Fibroblast of skin of left quadriceps (primary cell): ENCODE measurements around the gene TMEM14C.
"Not testable (repeated sequence)": the region's sequence is repeated elsewhere in the genome, so short reads cannot be mapped to it uniquely, and the experiment has no call there.

ENCODE experiments used
- DNase-seq, 2 experiments: peaks; one replicate each; pipeline ENCODE4 v3.0.0-alpha.2; 2013; ENCODE audit warnings: low read depth in 2 of 2

Gene TMEM14C

GRCh38 chr6:10720960-10721849 lies 1.7 kb upstream of the TMEM14C start:
- DNase-seq, result not testable (repeated sequence)

- no peak for DNase-seq
These were observed 860 bp upstream of the TMEM14C start for GRCh38 chr6:10721850-10722569.

DNA sequence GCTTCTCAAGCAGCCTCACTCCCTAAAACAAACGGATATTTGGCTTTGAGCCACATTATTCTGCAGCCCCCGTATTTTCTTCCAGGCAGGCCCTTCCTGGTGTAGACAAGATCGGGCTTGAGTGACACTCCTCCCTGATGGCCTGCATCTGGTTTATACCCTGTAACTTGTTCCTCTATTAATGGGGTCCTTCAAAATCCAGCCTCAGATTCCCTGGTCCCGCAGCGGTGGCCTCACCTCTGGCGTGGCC lies 375 bp upstream of the TMEM14C start:
- DNase-seq, result no peak

DNA sequence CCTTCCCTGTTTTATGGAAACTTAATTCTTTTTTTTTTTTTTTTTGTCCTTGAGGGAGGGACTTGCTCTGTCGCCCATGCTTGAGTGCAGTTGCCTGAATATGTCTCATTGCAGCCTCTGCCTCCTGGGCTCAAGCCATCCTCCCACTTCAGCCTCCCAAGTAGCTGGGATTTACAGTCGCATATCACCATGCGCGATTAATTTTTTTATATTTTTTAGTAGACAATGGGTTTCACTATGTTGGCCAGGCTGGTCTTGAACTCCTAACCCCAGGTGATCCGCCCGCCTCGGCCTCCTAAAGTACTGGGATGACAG lies 654 bp downstream of the TMEM14C start:
- DNase-seq, result no peak

DNA sequence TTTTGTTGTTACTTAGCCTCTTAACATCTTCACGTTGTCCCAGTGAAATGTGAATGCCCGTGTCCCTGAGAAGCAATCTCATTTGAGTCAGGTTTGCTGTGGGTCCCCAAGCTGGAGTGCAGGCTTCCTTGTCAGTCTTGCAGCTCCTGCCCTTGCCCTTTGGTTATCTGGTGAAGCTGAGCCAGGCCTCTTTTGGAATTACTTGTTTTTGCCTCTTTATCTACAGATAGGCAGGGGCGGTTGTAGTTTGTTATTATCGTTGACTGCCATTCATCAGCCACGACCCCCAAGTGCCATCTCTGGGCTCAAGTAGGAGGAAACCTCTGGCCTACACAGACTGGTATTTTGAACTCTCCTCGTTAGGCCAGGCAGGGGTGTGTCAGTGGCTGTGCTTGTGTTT lies 2.2 kb downstream of the TMEM14C start:
- no peak for DNase-seq

DNA sequence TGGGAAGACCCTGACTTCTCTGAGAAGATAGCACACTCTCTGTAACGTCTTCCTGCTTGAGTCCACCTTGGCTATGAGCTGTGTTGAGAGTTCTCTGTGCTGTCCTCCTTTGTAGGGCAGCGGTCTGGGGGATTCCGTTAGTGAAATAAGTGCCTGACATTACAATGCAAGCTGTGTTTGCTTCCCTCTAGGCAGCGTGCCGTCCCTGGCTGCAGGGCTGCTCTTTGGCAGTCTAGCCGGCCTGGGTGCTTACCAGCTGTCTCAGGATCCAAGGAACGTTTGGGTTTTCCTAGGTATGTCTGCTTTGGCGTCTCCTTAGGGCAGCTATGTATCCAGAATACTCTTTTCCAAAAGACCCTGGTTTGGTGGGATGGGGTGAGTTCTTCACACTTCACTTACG lies 2.8 kb downstream of the TMEM14C start:
- DNase-seq, result no peak

DNA sequence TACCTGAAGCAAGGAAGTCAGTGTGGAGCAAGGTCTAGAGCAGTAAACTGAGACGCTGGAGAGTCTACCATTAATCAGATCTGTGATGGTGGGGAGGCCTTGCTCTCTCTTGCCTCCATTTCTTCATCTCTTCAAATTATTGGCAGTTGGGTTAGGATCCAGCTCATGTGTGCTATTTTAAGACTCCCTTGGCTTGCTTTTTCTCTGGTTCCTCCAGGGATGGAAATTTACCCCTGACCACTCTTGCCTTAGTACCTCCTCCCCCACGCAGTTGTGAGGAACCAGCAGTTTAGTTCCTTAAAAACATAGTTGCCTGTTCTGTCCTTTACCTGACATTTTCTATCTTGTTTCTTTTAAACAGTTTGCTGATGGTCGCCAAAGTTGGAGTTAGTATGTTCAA lies 7.4 kb downstream of the TMEM14C start:
- DNase-seq, result no peak

DNA sequence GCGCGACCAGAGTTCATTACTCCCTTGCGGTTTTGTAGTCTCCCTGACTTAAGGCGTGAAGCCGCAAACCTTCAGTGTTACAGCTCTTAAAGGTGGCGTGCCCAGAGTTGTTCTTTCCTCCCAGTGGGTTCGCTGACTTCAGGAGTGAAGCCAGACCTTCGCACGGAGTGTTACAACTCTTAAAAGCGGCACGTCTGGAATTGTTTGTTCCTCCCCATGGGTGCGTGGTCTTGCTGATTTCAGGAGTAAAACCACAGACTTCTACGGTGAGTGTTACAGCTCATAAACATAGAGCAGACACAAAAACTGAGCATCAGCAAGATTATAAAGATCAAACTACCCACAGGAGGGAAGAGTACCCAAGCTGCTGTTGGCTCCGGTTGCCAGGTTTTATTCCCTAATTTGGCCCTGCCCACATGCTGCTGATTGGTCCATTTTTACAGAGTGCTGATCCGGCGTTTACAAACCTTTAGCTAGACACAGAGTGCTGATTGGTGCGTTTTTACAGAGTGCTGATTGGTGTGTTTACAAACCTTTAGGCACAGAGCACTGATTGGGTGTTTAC lies 10.4 kb downstream of the TMEM14C start:
- no peak for DNase-seq

GRCh38 chr6:10733863-10734262 lies 11.0 kb downstream of the TMEM14C start:
- DNase-seq, result no peak

DNA sequence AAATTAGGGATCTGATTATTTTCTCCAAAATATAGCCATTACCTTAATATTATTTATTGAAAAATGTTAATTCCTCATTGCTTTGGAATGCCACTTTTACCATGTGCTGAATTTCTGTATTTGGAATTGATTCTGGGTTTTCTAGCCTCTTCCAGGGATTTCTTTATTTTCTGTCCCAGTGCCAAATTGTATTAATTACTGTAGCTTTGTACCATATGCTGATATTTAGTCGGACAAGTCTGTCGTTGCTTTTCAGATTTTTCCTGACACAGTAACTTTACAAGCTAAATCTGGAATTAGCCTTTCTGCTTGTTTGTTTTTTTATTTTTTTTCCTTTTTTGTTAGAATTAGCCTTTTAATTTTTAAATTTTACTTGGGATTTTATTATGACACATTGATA lies 13.9 kb downstream of the TMEM14C start:
- no peak for DNase-seq

DNA sequence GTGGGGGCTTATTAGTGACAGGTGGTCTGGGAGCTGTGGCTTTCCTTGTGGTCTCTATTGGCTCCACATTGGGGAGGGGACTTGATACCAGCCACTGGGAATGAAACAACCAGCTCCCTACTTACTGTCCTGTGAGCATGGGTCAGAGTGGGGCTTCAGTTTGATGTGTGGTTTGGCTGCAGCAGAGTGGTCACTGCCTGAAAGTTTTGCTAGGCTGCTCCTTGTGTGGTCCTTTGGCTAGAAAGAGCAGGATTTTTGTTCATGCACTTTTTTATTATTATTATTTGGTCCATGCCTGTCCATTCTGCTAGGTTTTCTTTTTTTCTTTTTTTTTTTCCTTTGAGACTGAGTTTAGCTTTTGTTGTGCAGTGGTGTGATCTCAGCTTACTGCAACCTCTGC lies 17.2 kb downstream of the TMEM14C start:
- DNase-seq, result no peak

DNA sequence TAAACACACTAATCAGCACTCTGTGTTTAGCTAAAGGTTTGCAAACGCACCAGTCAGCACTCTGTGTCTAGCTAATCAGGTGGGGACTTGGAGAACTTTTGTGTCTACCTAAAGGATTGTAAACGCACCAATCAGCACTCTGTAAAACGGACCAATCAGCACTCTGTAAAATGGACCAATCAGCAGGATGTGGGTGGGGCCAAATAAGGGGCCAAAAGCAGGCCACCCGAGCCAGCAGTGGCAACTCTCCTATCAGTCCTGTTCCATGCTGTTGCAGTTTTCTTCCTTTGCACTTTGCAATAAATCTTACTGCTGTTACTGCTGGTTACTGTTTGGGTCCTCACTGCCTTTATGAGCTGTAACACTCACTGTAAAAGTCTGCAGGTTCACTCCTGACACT lies 18.8 kb downstream of the TMEM14C start:
- not testable (repeated sequence) for DNase-seq

DNA sequence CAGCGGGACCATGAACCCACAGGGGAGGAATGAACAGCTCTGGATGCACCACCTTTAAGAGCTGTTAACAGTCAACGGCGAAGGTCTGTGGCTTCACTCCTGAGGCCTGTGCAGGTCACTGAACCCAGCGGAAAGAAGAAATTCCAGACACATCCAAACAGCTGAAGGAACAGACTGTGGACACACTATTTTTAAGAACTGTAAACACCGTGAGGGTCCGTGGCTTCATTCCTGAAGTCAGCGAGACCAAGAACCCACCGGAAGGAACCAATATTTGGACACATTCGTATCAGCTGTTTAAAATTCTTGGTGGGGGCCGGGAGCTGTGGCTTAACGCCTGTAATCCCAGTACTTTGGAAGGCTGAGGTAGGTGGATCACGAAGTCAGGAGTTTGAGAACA lies 19.4 kb downstream of the TMEM14C start:
- no peak for DNase-seq

- no peak for DNase-seq
These were observed 20.6 kb downstream of the TMEM14C start for GRCh38 chr6:10743515-10743914.

- no peak for DNase-seq
These were observed 22.2 kb downstream of the TMEM14C start for GRCh38 chr6:10745116-10745515.

- DNase-seq, result no peak
These were observed 24.0 kb downstream of the TMEM14C start for GRCh38 chr6:10746915-10747250.

DNA sequence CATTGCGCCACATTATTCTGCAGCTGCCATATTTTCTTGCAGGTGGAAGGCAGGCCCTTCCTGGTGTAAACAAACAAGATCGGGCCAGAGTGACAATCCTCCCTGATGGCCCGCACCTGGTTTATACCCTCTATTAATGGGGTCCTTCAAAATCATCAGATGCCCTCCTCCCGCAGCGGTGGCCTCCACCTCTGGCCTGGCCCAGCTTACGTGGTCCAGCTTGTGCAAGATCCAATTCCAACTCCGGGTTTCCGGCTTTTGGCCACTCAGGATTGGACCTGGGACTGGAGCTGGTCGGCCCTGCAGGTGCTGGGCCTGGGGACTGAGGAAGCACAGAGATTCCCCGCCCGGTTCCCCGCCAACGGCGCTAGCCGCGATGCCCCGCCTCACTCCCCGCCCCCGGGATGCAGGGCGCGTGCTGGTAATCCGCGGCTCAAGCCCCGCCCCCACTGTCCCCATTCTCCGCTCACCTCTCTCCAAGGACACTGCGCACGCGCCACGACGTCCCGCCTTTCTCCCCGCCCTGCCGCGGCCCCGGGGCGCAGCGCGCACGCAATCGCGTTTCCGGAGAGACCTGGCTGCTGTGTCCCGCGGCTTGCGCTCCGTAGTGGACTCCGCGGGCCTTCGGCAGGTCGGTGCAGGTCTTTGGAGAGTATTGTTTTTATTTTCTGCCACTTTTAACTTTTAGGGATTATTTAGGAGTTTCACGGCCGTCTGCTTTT lies 24.5 kb downstream of the TMEM14C start, which contains the start of gene TMEM14B:
Gene TMEM14B (plus strand): TSS at position 555 of the 722 bp plus-strand sequence. CDS start 1,441 bp downstream, outside the sequence.
- DNase-seq, result peak; percentile 90 to 91

- DNase-seq, result no peak
These were observed 26.9 kb downstream of the TMEM14C start for GRCh38 chr6:10749734-10750133.

GRCh38 chr6:10750568-10750967 lies 27.7 kb downstream of the TMEM14C start:
- not testable (repeated sequence) for DNase-seq

DNA sequence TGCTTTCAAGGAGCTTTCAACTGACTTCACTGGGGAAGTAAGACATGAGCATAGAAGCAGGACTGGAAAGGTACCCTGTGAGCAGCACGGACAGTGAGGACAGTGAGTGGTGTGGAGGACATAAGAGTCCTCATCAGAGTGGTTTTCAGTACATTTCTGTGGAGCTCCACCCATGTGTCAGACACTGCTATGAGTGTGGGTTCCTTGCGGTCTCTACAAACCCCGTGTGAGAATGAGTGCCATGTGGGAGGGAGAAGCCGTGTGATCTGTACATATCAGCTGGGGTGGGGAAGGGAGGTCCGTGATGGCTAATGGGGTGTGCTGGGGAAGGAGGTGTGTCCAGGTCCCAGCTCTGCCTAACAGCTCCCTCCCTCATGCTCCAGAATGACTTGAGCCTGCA lies 28.9 kb downstream of the TMEM14C start:
- DNase-seq, result not testable (repeated sequence)

GRCh38 chr6:10756085-10756484 lies 33.2 kb downstream of the TMEM14C start:
- DNase-seq, result no peak

GRCh38 chr6:10759312-10759839 lies 36.5 kb downstream of the TMEM14C start:
- DNase-seq, result peak; percentile 83 to 85
